ENCODE results near the gene MRGPRD. TPM values are rescaled to one million over a fixed set of nuclear protein-coding genes. Genes with fewer than 3 reads are reported as not detected.

MRGPRD gene
- total RNA-seq, 1 experiment from 2014 or later: not detected

- intact Hi-C loops (cut with micrococcal nuclease): no loop called here
- H3K79me2 ChIP-seq (ENCODE audit: insufficient read depth, low read length): no peaks in the 10 kb centered on the region
- no peak for TF ChIP-seq POLR2AphosphoS5 (IDR thresholded peaks at IDR 0.05; ENCODE audit: low read depth, low read length)
- TF ChIP-seq, protein P1, sequence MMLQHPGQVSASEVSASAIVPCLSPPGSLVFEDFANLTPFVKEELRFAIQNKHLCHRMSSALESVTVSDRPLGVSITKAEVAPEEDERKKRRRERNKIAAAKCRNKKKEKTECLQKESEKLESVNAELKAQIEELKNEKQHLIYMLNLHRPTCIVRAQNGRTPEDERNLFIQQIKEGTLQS (IDR thresholded peaks at IDR 0.05): no peak
- ChIA-PET POLR2A (no interaction called here), RAD21 (ENCODE audit: low non-redundant PET in 1 of 2, low total read pairs in 2 of 2, uncharacterized antibody in 2 of 2, unreplicated experiment in 2 of 2) (no interaction called here), CTCF (no interaction called here)
- H3K9me2 ChIP-seq (ENCODE audit: insufficient read depth): no peaks in the 10 kb centered on the region
- ATAC-seq: no peak
- no peaks in the 10 kb centered on the region for H3K9me3 ChIP-seq (ENCODE audit: control insufficient read depth in 1 of 2, insufficient read depth in 1 of 2, low read depth in 1 of 2, low read length in 2 of 2)
- no peak overlapping the region for H3K4me2 ChIP-seq (ENCODE audit: low read length)
- no peaks in the 10 kb centered on the region for H4K20me1 ChIP-seq (ENCODE audit: insufficient read depth)
- no peak overlapping the region for H3K9ac ChIP-seq (ENCODE audit: low read length)
- DNase-seq (ENCODE audit: low read depth, low spot score): no peak
- no peaks in the 10 kb centered on the region for H3K4me1 ChIP-seq (ENCODE audit: control insufficient read depth in 1 of 2, insufficient read depth in 2 of 2, low read length in 2 of 2)
- H2AFZ ChIP-seq (ENCODE audit: low read depth, low read length, poor library complexity, severe bottlenecking): no peak overlapping the region
- peaks cover 0 to 5% of the 10 kb centered on the region in 2 experiments; a peak in 1 of 4 replicates for H3K36me3 ChIP-seq (ENCODE audit: control insufficient read depth in 1 of 2, insufficient read depth in 2 of 2, low read length in 2 of 2)
- H3K4me3 ChIP-seq (replicated peaks in 1 of 2; ENCODE audit: low read depth in 1 of 2, low read length in 2 of 2): no peak overlapping the region
- H3K27me3 ChIP-seq (ENCODE audit: insufficient read depth, low read length): no peaks in the 10 kb centered on the region
- H3K27ac ChIP-seq (ENCODE audit: low read depth, low read length): no peak overlapping the region
- BruUV-seq (replicated peaks): no TSS peak
These were observed 38.0 kb downstream of the MRGPRD start for GRCh38 chr11:68942751-68943271.

- H3K4me1 ChIP-seq (ENCODE audit: control insufficient read depth in 1 of 2, insufficient read depth in 2 of 2, low read length in 2 of 2): no peaks in the 10 kb centered on the region
- ChIA-PET RAD21 (ENCODE audit: low non-redundant PET in 1 of 2, low total read pairs in 2 of 2, uncharacterized antibody in 2 of 2, unreplicated experiment in 2 of 2) (interaction anchor here in 1 of 2 experiments (0.7 kb wide), 1 partner anchor 8 kb away, joined by 3 read pairs; no protein-coding TSS in a partner anchor), POLR2A (no interaction called here), CTCF (no interaction called here)
- ATAC-seq: no peak
- BruUV-seq (replicated peaks): no TSS peak
- TF ChIP-seq EZH2phosphoT487 (IDR thresholded peaks at IDR 0.05; ENCODE audit: borderline replicate concordance) (no peak), SRF (IDR thresholded peaks at IDR 0.05; ENCODE audit: low read depth) (no peak), EZH2 (IDR thresholded peaks at IDR 0.05) (no peak), REST (IDR thresholded peaks at IDR 0.05; ENCODE audit: low read depth) (no peak)
- peaks cover 3 to 10% of the 10 kb centered on the region in 2 experiments; a peak in 1 of 4 replicates for H3K36me3 ChIP-seq (ENCODE audit: control insufficient read depth in 1 of 2, insufficient read depth in 2 of 2, low read length in 2 of 2)
- H3K27me3 ChIP-seq (ENCODE audit: insufficient read depth, low read length): no peaks in the 10 kb centered on the region
- H3K4me2 ChIP-seq (ENCODE audit: low read length): no peak overlapping the region
- H2AFZ ChIP-seq (ENCODE audit: low read depth, low read length, poor library complexity, severe bottlenecking): no peak overlapping the region
- no peak overlapping the region for H3K27ac ChIP-seq (ENCODE audit: low read depth, low read length)
- intact Hi-C loops (cut with micrococcal nuclease): no loop called here
- DNase-seq (ENCODE audit: low read depth, low spot score): no peak
- no peak overlapping the region for H3K4me3 ChIP-seq (replicated peaks in 1 of 2; ENCODE audit: low read depth in 1 of 2, low read length in 2 of 2)
- no peaks in the 10 kb centered on the region for H3K9me2 ChIP-seq (ENCODE audit: insufficient read depth)
- H4K20me1 ChIP-seq (ENCODE audit: insufficient read depth): no peaks in the 10 kb centered on the region
- H3K9me3 ChIP-seq (ENCODE audit: control insufficient read depth in 1 of 2, insufficient read depth in 1 of 2, low read depth in 1 of 2, low read length in 2 of 2): no peaks in the 10 kb centered on the region
- H3K9ac ChIP-seq (ENCODE audit: low read length): no peak overlapping the region
- H3K79me2 ChIP-seq (ENCODE audit: insufficient read depth, low read length): no peaks in the 10 kb centered on the region
These were observed 38.6 kb downstream of the MRGPRD start for GRCh38 chr11:68942095-68942620.

Measured in HCT116 (cell line).